Inferior parietal cortex (tissue), 1 donor: Measurements from ENCODE around the gene ZNF41.
"Not testable (repeated sequence)": the region's sequence is repeated elsewhere in the genome, so short reads cannot be mapped to it uniquely, and the experiment has no call there.

Source experiments
- DNase-seq: peaks from one replicate; pipeline ENCODE4 v3.0.0-alpha.2; 2016; ENCODE audit errors: extremely low spot score

The ZNF41 gene

GRCh38 chrX:47482512-47483305 lies at the start of gene ZNF41:
Gene ZNF41 (minus strand): TSS chrX:47483222. CDS start chrX:47467481, 15,741 bp downstream.
- peak; percentile 78 for DNase-seq

- no peak for DNase-seq
Measured at GRCh38 chrX:47530049-47530448, 47.0 kb upstream of the ZNF41 start.

- no peak for DNase-seq
Measured at GRCh38 chrX:47529548-47529947, 46.5 kb upstream of the ZNF41 start.

- no peak for DNase-seq
Measured at GRCh38 chrX:47523713-47524166, 40.7 kb upstream of the ZNF41 start.

GRCh38 chrX:47523297-47523696 lies 40.3 kb upstream of the ZNF41 start:
- DNase-seq = peak; percentile 76

- no peak for DNase-seq
Measured at GRCh38 chrX:47518144-47518543, 35.1 kb upstream of the ZNF41 start.

GRCh38 chrX:47515941-47516665 lies 33.1 kb upstream of the ZNF41 start:
- DNase-seq = no peak

GRCh38 chrX:47514533-47515235 lies 31.7 kb upstream of the ZNF41 start:
- no peak for DNase-seq

GRCh38 chrX:47513034-47513965 lies 30.3 kb upstream of the ZNF41 start:
- not testable (repeated sequence) for DNase-seq

- DNase-seq = not testable (repeated sequence)
Measured at GRCh38 chrX:47512383-47512782, 29.4 kb upstream of the ZNF41 start.

GRCh38 chrX:47507153-47507867 lies 24.3 kb upstream of the ZNF41 start:
- no peak for DNase-seq

GRCh38 chrX:47503151-47503550 lies 20.1 kb upstream of the ZNF41 start:
- DNase-seq = no peak

- DNase-seq = no peak
Measured at GRCh38 chrX:47502316-47503125, 19.5 kb upstream of the ZNF41 start.

- DNase-seq = no peak
Measured at GRCh38 chrX:47501226-47502074, 18.4 kb upstream of the ZNF41 start.

- no peak for DNase-seq
Measured at GRCh38 chrX:47500554-47500953, 17.5 kb upstream of the ZNF41 start.

GRCh38 chrX:47499293-47499692 lies 16.3 kb upstream of the ZNF41 start:
- no peak for DNase-seq

- no peak for DNase-seq
Measured at GRCh38 chrX:47498411-47498810, 15.4 kb upstream of the ZNF41 start.

GRCh38 chrX:47497271-47497888 lies 14.4 kb upstream of the ZNF41 start:
- no peak for DNase-seq
